IMR-90 (cell line): ENCODE data around the gene PKIG. TPM values are rescaled to one million over a fixed set of nuclear protein-coding genes. Genes with fewer than 3 reads are reported as not detected.

ENCODE experiments used
- ATAC-seq: fragments of 200-7000 bp; cut with Tn5 transposase; 2 replicates; pipeline ENCODE4 v1.9.1; 2020; ENCODE audit warnings: low read depth, mild to moderate bottlenecking, moderate library complexity
- BruUV-seq: library from RNA; stranded (reverse); fragments of 400-500 nt; replicated peaks from 2 replicates; lab custom pipeline; 2021; lab: Mats Ljungman, UMichigan
- CTCF ChIA-PET: fragments of 300-600 bp; formaldehyde crosslinking; extraction: SDS; loops from one replicate; lab custom pipeline; 2021; ENCODE audit warnings: antibody characterized with exemption; lab: Yijun Ruan, JAX
- POLR2A ChIA-PET: fragments of 300-600 bp; sonication (Branson Sonifier 250); formaldehyde crosslinking; loops from one replicate; lab custom pipeline; 2022; ENCODE audit warnings: antibody characterized with exemption; ENCODE audit not compliant: unreplicated experiment; lab: Charles Lee
- DNase-seq: peaks from one replicate; pipeline ENCODE4 v3.0.0; 2013
- H2AFZ ChIP-seq: replicated peaks from 2 replicates; pipeline ENCODE3; 2013; ENCODE audit warnings: low read length, mild to moderate bottlenecking; ENCODE audit not compliant: poor library complexity
- H2AK5ac ChIP-seq: 2 replicates; pipeline ENCODE4 v1.6.1; 2013; ENCODE audit warnings: low read depth, low read length, inconsistent platforms
- H2AK9ac ChIP-seq: replicated peaks from 2 replicates; pipeline ENCODE3; 2013; ENCODE audit warnings: mild to moderate bottlenecking, low read depth, low read length, moderate library complexity; ENCODE audit not compliant: poor library complexity
- H2BK120ac ChIP-seq: 2 replicates; pipeline ENCODE4 v1.6.1; 2013; ENCODE audit warnings: low read depth, low read length, inconsistent platforms
- H2BK15ac ChIP-seq: 3 replicates; pipeline ENCODE4 v1.6.1; 2013; ENCODE audit warnings: low read depth, low read length, inconsistent platforms
- H2BK20ac ChIP-seq: 2 replicates; pipeline ENCODE4 v1.6.1; 2013; ENCODE audit warnings: low read depth, mild to moderate bottlenecking, inconsistent platforms, low read length, moderate library complexity
- H2BK5ac ChIP-seq: 2 replicates; pipeline ENCODE4 v1.6.1; 2013; ENCODE audit warnings: mild to moderate bottlenecking, low read depth, low read length, inconsistent platforms; ENCODE audit not compliant: poor library complexity, severe bottlenecking
- H3K14ac ChIP-seq: replicated peaks from 2 replicates; pipeline ENCODE4 v1.6.1; 2013; ENCODE audit warnings: low read depth, low read length, inconsistent platforms
- H3K18ac ChIP-seq: 2 replicates; pipeline ENCODE4 v1.6.1; 2013; ENCODE audit warnings: low read depth, low read length, control low read depth
- H3K23ac ChIP-seq: 2 replicates; pipeline ENCODE4 v1.6.1; 2013; ENCODE audit warnings: low read depth, low read length, inconsistent platforms
- H3K27ac ChIP-seq: 2 replicates; pipeline ENCODE4 v1.5.1; 2013; ENCODE audit warnings: mild to moderate bottlenecking, control low read depth, low read length; ENCODE audit not compliant: insufficient read depth
- H3K27me3 ChIP-seq: 2 replicates; pipeline ENCODE4 v1.6.1; 2013; ENCODE audit warnings: low read length; ENCODE audit not compliant: control insufficient read depth, insufficient read depth
- H3K36me3 ChIP-seq: 2 replicates; pipeline ENCODE4 v1.6.1; 2013; ENCODE audit warnings: low read length, mixed read lengths; ENCODE audit not compliant: control insufficient read depth, insufficient read depth
- H3K4ac ChIP-seq: 2 replicates; pipeline ENCODE4 v1.6.1; 2013; ENCODE audit warnings: low read depth, low read length, inconsistent platforms
- H3K4me1 ChIP-seq: 2 replicates; pipeline ENCODE4 v1.6.1; 2013; ENCODE audit warnings: low read length, mixed read lengths; ENCODE audit not compliant: control insufficient read depth, insufficient read depth
- H3K4me2 ChIP-seq: 2 replicates; pipeline ENCODE4 v1.6.1; 2013; ENCODE audit warnings: low read depth, mild to moderate bottlenecking, control low read depth, low read length, moderate library complexity
- H3K4me3 ChIP-seq: 2 replicates; pipeline ENCODE4 v1.5.1; 2013; ENCODE audit warnings: low read depth, mild to moderate bottlenecking, control low read depth, low read length, moderate library complexity; ENCODE audit not compliant: insufficient read depth
- H3K56ac ChIP-seq: 2 replicates; pipeline ENCODE4 v1.6.1; 2013; ENCODE audit warnings: low read length, inconsistent platforms; ENCODE audit not compliant: insufficient read depth; ENCODE audit errors: extremely low read depth
- H3K79me1 ChIP-seq, 2 experiments: 2 replicates each; pipeline ENCODE4 v1.6.1; 2013; ENCODE audit warnings: low read length in 2 of 2, inconsistent platforms in 1 of 2, low read depth in 1 of 2
- H3K9ac ChIP-seq: 2 replicates; pipeline ENCODE4 v1.6.1; 2013; ENCODE audit warnings: low read depth, low read length, control low read depth
- H3K9me1 ChIP-seq: 2 replicates; pipeline ENCODE4 v1.6.1; 2013; ENCODE audit warnings: low read length, inconsistent platforms; ENCODE audit not compliant: insufficient read depth
- H3K9me3 ChIP-seq: 2 replicates; pipeline ENCODE4 v1.6.1; 2013; ENCODE audit warnings: low read length; ENCODE audit not compliant: control insufficient read depth, insufficient read depth
- H4K20me1 ChIP-seq: 2 replicates; pipeline ENCODE4 v1.6.1; 2013; ENCODE audit warnings: low read length, inconsistent platforms; ENCODE audit not compliant: insufficient read depth
- H4K5ac ChIP-seq: 2 replicates; pipeline ENCODE4 v1.6.1; 2013; ENCODE audit warnings: mild to moderate bottlenecking, low read depth, low read length, control low read depth
- H4K8ac ChIP-seq, 2 experiments: 2 replicates each; pipeline ENCODE4 v1.6.1; 2013; ENCODE audit warnings: low read depth in 2 of 2, low read length in 2 of 2, control low read depth in 1 of 2, inconsistent platforms in 1 of 2
- H4K91ac ChIP-seq: 2 replicates; pipeline ENCODE4 v1.6.1; 2013; ENCODE audit warnings: low read depth, low read length, inconsistent platforms; ENCODE audit not compliant: insufficient read depth
- BHLHE40 ChIP-seq: fragments of 150-350 bp; IDR thresholded peaks from 2 replicates; pipeline ENCODE4 v1.6.1; 2016; ENCODE audit warnings: mild to moderate bottlenecking, low read depth, low read length
- CEBPB ChIP-seq: IDR thresholded peaks from 2 replicates; pipeline ENCODE4 v1.6.1; 2012; ENCODE audit warnings: low read depth, low read length, improper control_type of control experiment
- CHD1 ChIP-seq: IDR thresholded peaks from 2 replicates; pipeline ENCODE4 v1.6.1; 2012; ENCODE audit warnings: low read depth, low read length, improper control_type of control experiment
- ELK1 ChIP-seq: fragments of 150-350 bp; IDR thresholded peaks from 2 replicates; pipeline ENCODE4 v1.6.1; 2016; ENCODE audit warnings: low read depth, mild to moderate bottlenecking, low read length, moderate library complexity, borderline replicate concordance
- FOS ChIP-seq: fragments of 150-350 bp; IDR thresholded peaks from 2 replicates; pipeline ENCODE4 v1.6.1; 2016; ENCODE audit warnings: low read depth, low read length
- MAZ ChIP-seq: IDR thresholded peaks from 2 replicates; pipeline ENCODE4 v1.6.1; 2012; ENCODE audit warnings: low read depth, mild to moderate bottlenecking, low read length, improper control_type of control experiment, moderate library complexity, borderline replicate concordance
- MXI1 ChIP-seq: IDR thresholded peaks from 2 replicates; pipeline ENCODE4 v1.6.1; 2012; ENCODE audit warnings: low read depth, mild to moderate bottlenecking, low read length, moderate library complexity, borderline replicate concordance
- NFE2L2 ChIP-seq: fragments of 150-350 bp; IDR thresholded peaks from 2 replicates; pipeline ENCODE4 v1.6.1; 2016; ENCODE audit warnings: low read depth, mild to moderate bottlenecking, low read length
- POLR2A ChIP-seq: IDR thresholded peaks from 2 replicates; pipeline ENCODE4 v1.6.1; 2012; ENCODE audit warnings: mild to moderate bottlenecking, low read depth, low read length
- RCOR1 ChIP-seq: IDR thresholded peaks from 2 replicates; pipeline ENCODE4 v1.6.1; 2012; ENCODE audit warnings: mild to moderate bottlenecking, low read length, improper control_type of control experiment; ENCODE audit not compliant: insufficient replicate concordance
- RFX5 ChIP-seq: IDR thresholded peaks from 2 replicates; pipeline ENCODE4 v1.8.0; 2012; ENCODE audit warnings: low read depth, mild to moderate bottlenecking, low read length, moderate library complexity
- SMC3 ChIP-seq: fragments of 150-350 bp; IDR thresholded peaks from 2 replicates; pipeline ENCODE4 v1.6.1; 2016; ENCODE audit warnings: low read depth, mild to moderate bottlenecking, antibody characterized with exemption, low read length, moderate library complexity
- USF2 ChIP-seq: fragments of 150-350 bp; IDR thresholded peaks from 2 replicates; pipeline ENCODE4 v1.6.1; 2017; ENCODE audit warnings: mild to moderate bottlenecking, antibody characterized with exemption, low read length, low read depth
- WGBS, 2 experiments: methylation state at CpG; one replicate each; pipeline versions ENCODE4 v1.1.5 to v1.1.7; 2013; ENCODE audit warnings: missing lambda C conversion rate in 2 of 2; ENCODE audit not compliant: insufficient read length in 1 of 2; ENCODE audit errors: extremely low coverage in 2 of 2; 5-methylcytosine and 5-hydroxymethylcytosine counted together
- dilution Hi-C: fragments of 300-500 bp; cut with HindIII; formaldehyde crosslinking; loops from one replicate; pipeline ENCODE4 v1.14.3; 2018; ENCODE audit warnings: low sequenced_read_pairs; ENCODE audit not compliant: unreplicated experiment
- in situ Hi-C: fragments of 300-500 bp; cut with MboI; formaldehyde crosslinking; loops from 3 replicates; pipeline ENCODE4 v1.14.3; 2019; ENCODE audit warnings: low sequenced_read_pairs, inconsistent platforms, mixed read lengths
- intact Hi-C: fragments of 100-400 bp; cut with micrococcal nuclease; formaldehyde crosslinking; loops from 2 replicates; pipeline ENCODE4 v1.10.0; 2022
- polyA plus RNA-seq, 3 experiments: library from polyadenylated mRNA; depleted of rRNA; stranded (reverse); fragments of >200 nt; gene quantifications; 2 replicates each; pipeline ENCODE4 v1.2.3, GENCODE V29; 2012; ENCODE audit warnings: low replicate concordance in 1 of 3
- total RNA-seq: library from RNA; depleted of rRNA; stranded (reverse); fragments of >200 nt; gene quantifications from 2 replicates; pipeline ENCODE4 v1.2.3, GENCODE V29; 2012

Gene PKIG
- total and polyA plus RNA-seq, 2 of the 4 experiments (the other 2 are of a cell fraction), result 78.3 to 89.6 TPM

GRCh38 chr20:44624743-44625271, 42.4 kb downstream of the PKIG start:
- no peak overlapping the region for H3K4me3 ChIP-seq
- in situ Hi-C loops, result no loop called here
- no peak overlapping the region for H4K8ac ChIP-seq
- no peak overlapping the region for H3K4me2 ChIP-seq
- H3K23ac ChIP-seq, result no peak overlapping the region
- intact Hi-C loops, result no loop called here
- H3K36me3 ChIP-seq, result peaks cover 9% of the 10 kb centered on the region; the same call in 1 of the 2 replicates
- H4K5ac ChIP-seq, result no peak overlapping the region
- CTCF ChIA-PET, result no interaction called here
- peaks cover 7% of the 10 kb centered on the region for H3K9me3 ChIP-seq
- H4K20me1 ChIP-seq, result no peaks in the 10 kb centered on the region
- H3K27me3 ChIP-seq, result no peaks in the 10 kb centered on the region
- H2BK15ac ChIP-seq, result no peak overlapping the region
- no peak overlapping the region for H3K14ac ChIP-seq
- H2BK120ac ChIP-seq, result no peak overlapping the region
- no peak overlapping the region for H3K27ac ChIP-seq
- POLR2A ChIA-PET, result no interaction called here
- H2BK20ac ChIP-seq, result no peak overlapping the region
- no peak overlapping the region for H2BK5ac ChIP-seq
- no peak for ATAC-seq
- TF ChIP-seq ELK1, result no peak
- no peak for TF ChIP-seq POLR2A
- TF ChIP-seq RFX5, result no peak
- no peak for TF ChIP-seq NFE2L2
- no peak for TF ChIP-seq FOS
- no peak for TF ChIP-seq MAZ
- no peak for TF ChIP-seq RCOR1
- no peak for TF ChIP-seq CHD1
- TF ChIP-seq MXI1, result no peak
- no peak for TF ChIP-seq BHLHE40
- no peak for TF ChIP-seq SMC3
- TF ChIP-seq USF2, result no peak
- no peak for TF ChIP-seq CEBPB
- H2AFZ ChIP-seq, result no peak overlapping the region
- H2AK9ac ChIP-seq, result no peak overlapping the region
- no peak overlapping the region for H3K9ac ChIP-seq
- no peaks in the 10 kb centered on the region; the same call in 1 of the 2 replicates for H3K9me1 ChIP-seq
- WGBS, 2 experiments, result 72% methylated on average over 2 of the region's 6 CpGs; no CpG with 5 or more reads in 1 of the 2 experiments
- no peak for DNase-seq
- no peak overlapping the region for H4K91ac ChIP-seq
- no peaks in the 10 kb centered on the region for H3K79me1 ChIP-seq
- no TSS peak for BruUV-seq
- H3K4me1 ChIP-seq, result no peaks in the 10 kb centered on the region
- H3K4ac ChIP-seq, result no peak overlapping the region
- no peak overlapping the region for H2AK5ac ChIP-seq
- H3K18ac ChIP-seq, result no peak overlapping the region
- dilution Hi-C loops, result no loop called here
- no peak overlapping the region for H3K56ac ChIP-seq
